Measurements from ENCODE around the gene CUL3.

GRCh38 chr2:224591220-224591619 lies 6.1 kb upstream of the CUL3 start:
- TF ChIP-seq EP300 (IDR thresholded peaks at IDR 0.05), result no peak
- no peak for TF ChIP-seq POLR2AphosphoS5 (IDR thresholded peaks at IDR 0.05)
- no peak for TF ChIP-seq CTCF (IDR thresholded peaks at IDR 0.05)

All from gastroesophageal sphincter (tissue), 3 donors.